HG03095 (cell line): ENCODE data around the gene NAMPT.
"Not testable (repeated sequence)": the region's sequence is repeated elsewhere in the genome, so short reads cannot be mapped to it uniquely, and the experiment has no call there.

Experiments used
- ATAC-seq: cut with Tn5 transposase; IDR thresholded peaks from one replicate; pipeline ENCODE4 v1.9.1; 2021; ENCODE audit warnings: moderate library complexity; ENCODE audit not compliant: unreplicated experiment

NAMPT gene

GRCh38 chr7:106305732-106306131 lies 20.9 kb upstream of the NAMPT start:
- no peak for ATAC-seq

GRCh38 chr7:106304568-106304967 lies 19.8 kb upstream of the NAMPT start:
- ATAC-seq, result no peak

- ATAC-seq, result not testable (repeated sequence)
Measured at GRCh38 chr7:106298631-106299030, 13.8 kb upstream of the NAMPT start.

GRCh38 chr7:106298155-106298554 lies 13.4 kb upstream of the NAMPT start:
- not testable (repeated sequence) for ATAC-seq

GRCh38 chr7:106294334-106294733 lies 9.6 kb upstream of the NAMPT start:
- ATAC-seq, result no peak

- ATAC-seq, result no peak
Measured at GRCh38 chr7:106291247-106291646, 6.5 kb upstream of the NAMPT start.

GRCh38 chr7:106290319-106290718 lies 5.5 kb upstream of the NAMPT start:
- no peak for ATAC-seq

- ATAC-seq, result no peak
Measured at GRCh38 chr7:106289848-106290247, 5.1 kb upstream of the NAMPT start.

- ATAC-seq, result no peak
Measured at GRCh38 chr7:106288263-106288662, 3.5 kb upstream of the NAMPT start.

- no peak for ATAC-seq
Measured at GRCh38 chr7:106287786-106288185, 3.0 kb upstream of the NAMPT start.

GRCh38 chr7:106285855-106286492 lies 1.2 kb upstream of the NAMPT start:
- peak; percentile 37 for ATAC-seq

GRCh38 chr7:106285051-106285854 lies 470 bp upstream of the NAMPT start:
- peak; percentile 70 for ATAC-seq

GRCh38 chr7:106283831-106284713 lies 711 bp downstream of the NAMPT start:
- peak; percentile 17 for ATAC-seq

- ATAC-seq, result no peak
Measured at GRCh38 chr7:106283501-106283830, 1.3 kb downstream of the NAMPT start.

- ATAC-seq, result no peak
Measured at GRCh38 chr7:106282852-106283251, 1.9 kb downstream of the NAMPT start.

- no peak for ATAC-seq
Measured at GRCh38 chr7:106282390-106282789, 2.4 kb downstream of the NAMPT start.

- no peak for ATAC-seq
Measured at GRCh38 chr7:106281585-106282318, 3.0 kb downstream of the NAMPT start.

- ATAC-seq, result no peak
Measured at GRCh38 chr7:106281127-106281526, 3.7 kb downstream of the NAMPT start.

- no peak for ATAC-seq
Measured at GRCh38 chr7:106279425-106280197, 5.2 kb downstream of the NAMPT start.

GRCh38 chr7:106278695-106279094 lies 6.1 kb downstream of the NAMPT start:
- no peak for ATAC-seq
